Measurements from ENCODE around the gene CCDC78. TPM values are rescaled to one million over a fixed set of nuclear protein-coding genes. Genes with fewer than 3 reads are reported as not detected.
A peak's percentile ranks its signal among the peaks of the same experiment; 100 is the strongest.

The CCDC78 gene
- total and polyA plus RNA-seq, 2 of the 4 experiments (the other 2 are of a cell fraction): 0.54 to 4.6 TPM

GRCh38 chr16:679814-680624 is 46.2 kb downstream of the CCDC78 start, which contains the start of gene STUB1:
TSS of gene STUB1 (plus strand) at chr16:680410. CDS start at chr16:680526, 116 bp downstream.
- Histone ChIP-seq H4K91ac (ENCODE audit: insufficient read depth, low read depth, low read length) (peak within 1 kb of the TSS; percentile 74), H3K4me1 (ENCODE audit: control insufficient read depth, insufficient read depth, low read length) (peaks cover 26% of the 10 kb centered on the region), H3K23ac (ENCODE audit: low read depth, low read length) (peak within 1 kb of the TSS; percentile 75), H3K9me3 (ENCODE audit: control insufficient read depth, insufficient read depth, low read length) (no peaks in the 10 kb centered on the region), H3K4me3 (ENCODE audit: insufficient read depth, low read depth, low read length) (peak within 1 kb of the TSS; percentile 96), H4K8ac (ENCODE audit: low read depth in 2 of 2, low read length in 2 of 2) (peak within 1 kb of the TSS; percentile 86 to 100), H3K36me3 (ENCODE audit: control insufficient read depth, insufficient read depth, low read length) (peaks cover 22% of the 10 kb centered on the region), H3K4ac (ENCODE audit: low read depth, low read length) (peak within 1 kb of the TSS; percentile 83), H2BK120ac (ENCODE audit: low read depth, low read length) (peak within 1 kb of the TSS; percentile 35; the same call in 1 of the 2 replicates), H3K27ac (ENCODE audit: insufficient read depth, low read length) (peak within 1 kb of the TSS; percentile 88), H3K79me1 (ENCODE audit: low read depth in 1 of 2, low read length in 2 of 2) (peaks cover 9 to 44% of the 10 kb centered on the region in 2 experiments; a peak in 3 of 4 replicates), H4K5ac (ENCODE audit: low read depth, low read length) (peak within 1 kb of the TSS; percentile 86), H3K4me2 (ENCODE audit: low read depth, low read length) (peak within 1 kb of the TSS; percentile 98), H3K18ac (ENCODE audit: low read depth, low read length) (peak within 1 kb of the TSS; percentile 73), H3K14ac (replicated peaks; ENCODE audit: low read depth, low read length) (peak within 1 kb of the TSS; percentile 76), H2AFZ (replicated peaks; ENCODE audit: low read length, poor library complexity) (peak within 1 kb of the TSS; percentile 99), H2BK20ac (ENCODE audit: low read depth, low read length) (no peak within 1 kb of the TSS), H3K9me1 (ENCODE audit: insufficient read depth, low read length) (peaks cover 15% of the 10 kb centered on the region), H3K56ac (ENCODE audit: extremely low read depth, insufficient read depth, low read length) (no peak within 1 kb of the TSS), H2AK5ac (ENCODE audit: low read depth, low read length) (peak within 1 kb of the TSS; percentile 80), H3K27me3 (ENCODE audit: control insufficient read depth, insufficient read depth, low read length) (no peaks in the 10 kb centered on the region), H3K9ac (ENCODE audit: low read depth, low read length) (peak within 1 kb of the TSS; percentile 80), H2BK5ac (ENCODE audit: low read depth, low read length, poor library complexity, severe bottlenecking) (peak within 1 kb of the TSS; percentile 81), H4K20me1 (ENCODE audit: insufficient read depth, low read length) (peaks cover 35% of the 10 kb centered on the region), H2AK9ac (replicated peaks; ENCODE audit: low read depth, low read length, poor library complexity) (peak within 1 kb of the TSS; percentile 98), H2BK15ac (ENCODE audit: low read depth, low read length) (no peak within 1 kb of the TSS; the same call in 2 of the 3 replicates)
- in situ Hi-C loops (cut with MboI; ENCODE audit: low sequenced_read_pairs) (no loop called here), dilution Hi-C loops (cut with HindIII; ENCODE audit: low sequenced_read_pairs, unreplicated experiment) (no loop called here), intact Hi-C loops (cut with micrococcal nuclease) (no loop called here)
- ChIA-PET CTCF (no interaction called here), POLR2A (ENCODE audit: unreplicated experiment) (no interaction called here)
- 0% methylated on average over 31 of the region's 91 CpGs; no CpG with 5 or more reads in 1 of the 2 experiments for WGBS, 2 experiments (ENCODE audit: extremely low coverage in 2 of 2, insufficient read length in 1 of 2)
- peak; percentile 80 for DNase-seq
- BruUV-seq (replicated peaks): no TSS peak
- ATAC-seq (ENCODE audit: low read depth): peak; percentile 74
- TF ChIP-seq BHLHE40 (IDR thresholded peaks at IDR 0.05; ENCODE audit: low read depth, low read length): peak; percentile 60
- no peak for TF ChIP-seq ELK1 (IDR thresholded peaks at IDR 0.05; ENCODE audit: borderline replicate concordance, low read depth, low read length)
- TF ChIP-seq MAZ (IDR thresholded peaks at IDR 0.05; ENCODE audit: borderline replicate concordance, low read depth, low read length): peak; percentile 85
- TF ChIP-seq RAD21 (IDR thresholded peaks at IDR 0.05; ENCODE audit: low read length): no peak
- TF ChIP-seq NFE2L2 (IDR thresholded peaks at IDR 0.05; ENCODE audit: low read depth, low read length): no peak
- peak; percentile 46; the same call in 1 of the 2 replicates for TF ChIP-seq MXI1 (IDR thresholded peaks at IDR 0.05; ENCODE audit: borderline replicate concordance, low read depth, low read length)
- TF ChIP-seq USF2 (IDR thresholded peaks at IDR 0.05; ENCODE audit: low read depth, low read length): no peak
- no peak for TF ChIP-seq MAFK (IDR thresholded peaks at IDR 0.05; ENCODE audit: low read depth, low read length)
- no peak for TF ChIP-seq RFX5 (IDR thresholded peaks at IDR 0.05; ENCODE audit: low read depth, low read length)
- no peak for TF ChIP-seq CHD1 (IDR thresholded peaks at IDR 0.05; ENCODE audit: low read depth, low read length)
- TF ChIP-seq FOS (IDR thresholded peaks at IDR 0.05; ENCODE audit: low read depth, low read length): no peak
- TF ChIP-seq CEBPB (IDR thresholded peaks at IDR 0.05; ENCODE audit: low read depth, low read length): no peak
- no peak for TF ChIP-seq RCOR1 (IDR thresholded peaks at IDR 0.05; ENCODE audit: insufficient replicate concordance, low read length)
- no peak for TF ChIP-seq CTCF (conservative IDR thresholded peaks at IDR 0.05; ENCODE audit: low read depth, low read length)

Measured in IMR-90 (cell line).